IMR-90 (cell line): ENCODE results near the gene COG7. TPM values are rescaled to one million over a fixed set of nuclear protein-coding genes. Genes with fewer than 3 reads are reported as not detected.
"Not testable (repeated sequence)": the region's sequence is repeated elsewhere in the genome, so short reads cannot be mapped to it uniquely, and the experiment has no call there.

Experiments
- ATAC-seq: fragments of 200-7000 bp; cut with Tn5 transposase; 2 replicates; pipeline ENCODE4 v1.9.1; 2020; ENCODE audit warnings: low read depth, mild to moderate bottlenecking, moderate library complexity
- BruUV-seq: library from RNA; stranded (reverse); fragments of 400-500 nt; replicated peaks from 2 replicates; lab custom pipeline; 2021; lab: Mats Ljungman, UMichigan
- CTCF ChIA-PET: fragments of 300-600 bp; formaldehyde crosslinking; extraction: SDS; loops from one replicate; lab custom pipeline; 2021; ENCODE audit warnings: antibody characterized with exemption; lab: Yijun Ruan, JAX
- POLR2A ChIA-PET: fragments of 300-600 bp; sonication (Branson Sonifier 250); formaldehyde crosslinking; loops from one replicate; lab custom pipeline; 2022; ENCODE audit warnings: antibody characterized with exemption; ENCODE audit not compliant: unreplicated experiment; lab: Charles Lee
- DNase-seq: peaks from one replicate; pipeline ENCODE4 v3.0.0; 2013
- H2AFZ ChIP-seq: replicated peaks from 2 replicates; pipeline ENCODE3; 2013; ENCODE audit warnings: low read length, mild to moderate bottlenecking; ENCODE audit not compliant: poor library complexity
- H2AK5ac ChIP-seq: 2 replicates; pipeline ENCODE4 v1.6.1; 2013; ENCODE audit warnings: low read depth, low read length, inconsistent platforms
- H2AK9ac ChIP-seq: replicated peaks from 2 replicates; pipeline ENCODE3; 2013; ENCODE audit warnings: mild to moderate bottlenecking, low read depth, low read length, moderate library complexity; ENCODE audit not compliant: poor library complexity
- H2BK120ac ChIP-seq: 2 replicates; pipeline ENCODE4 v1.6.1; 2013; ENCODE audit warnings: low read depth, low read length, inconsistent platforms
- H2BK15ac ChIP-seq: 3 replicates; pipeline ENCODE4 v1.6.1; 2013; ENCODE audit warnings: low read depth, low read length, inconsistent platforms
- H2BK20ac ChIP-seq: 2 replicates; pipeline ENCODE4 v1.6.1; 2013; ENCODE audit warnings: low read depth, mild to moderate bottlenecking, inconsistent platforms, low read length, moderate library complexity
- H2BK5ac ChIP-seq: 2 replicates; pipeline ENCODE4 v1.6.1; 2013; ENCODE audit warnings: mild to moderate bottlenecking, low read depth, low read length, inconsistent platforms; ENCODE audit not compliant: poor library complexity, severe bottlenecking
- H3K14ac ChIP-seq: replicated peaks from 2 replicates; pipeline ENCODE4 v1.6.1; 2013; ENCODE audit warnings: low read depth, low read length, inconsistent platforms
- H3K18ac ChIP-seq: 2 replicates; pipeline ENCODE4 v1.6.1; 2013; ENCODE audit warnings: low read depth, low read length, control low read depth
- H3K23ac ChIP-seq: 2 replicates; pipeline ENCODE4 v1.6.1; 2013; ENCODE audit warnings: low read depth, low read length, inconsistent platforms
- H3K27ac ChIP-seq: 2 replicates; pipeline ENCODE4 v1.5.1; 2013; ENCODE audit warnings: mild to moderate bottlenecking, control low read depth, low read length; ENCODE audit not compliant: insufficient read depth
- H3K27me3 ChIP-seq: 2 replicates; pipeline ENCODE4 v1.6.1; 2013; ENCODE audit warnings: low read length; ENCODE audit not compliant: control insufficient read depth, insufficient read depth
- H3K36me3 ChIP-seq: 2 replicates; pipeline ENCODE4 v1.6.1; 2013; ENCODE audit warnings: low read length, mixed read lengths; ENCODE audit not compliant: control insufficient read depth, insufficient read depth
- H3K4ac ChIP-seq: 2 replicates; pipeline ENCODE4 v1.6.1; 2013; ENCODE audit warnings: low read depth, low read length, inconsistent platforms
- H3K4me1 ChIP-seq: 2 replicates; pipeline ENCODE4 v1.6.1; 2013; ENCODE audit warnings: low read length, mixed read lengths; ENCODE audit not compliant: control insufficient read depth, insufficient read depth
- H3K4me2 ChIP-seq: 2 replicates; pipeline ENCODE4 v1.6.1; 2013; ENCODE audit warnings: low read depth, mild to moderate bottlenecking, control low read depth, low read length, moderate library complexity
- H3K4me3 ChIP-seq: 2 replicates; pipeline ENCODE4 v1.5.1; 2013; ENCODE audit warnings: low read depth, mild to moderate bottlenecking, control low read depth, low read length, moderate library complexity; ENCODE audit not compliant: insufficient read depth
- H3K56ac ChIP-seq: 2 replicates; pipeline ENCODE4 v1.6.1; 2013; ENCODE audit warnings: low read length, inconsistent platforms; ENCODE audit not compliant: insufficient read depth; ENCODE audit errors: extremely low read depth
- H3K79me1 ChIP-seq, 2 experiments: 2 replicates each; pipeline ENCODE4 v1.6.1; 2013; ENCODE audit warnings: low read length in 2 of 2, inconsistent platforms in 1 of 2, low read depth in 1 of 2
- H3K9ac ChIP-seq: 2 replicates; pipeline ENCODE4 v1.6.1; 2013; ENCODE audit warnings: low read depth, low read length, control low read depth
- H3K9me1 ChIP-seq: 2 replicates; pipeline ENCODE4 v1.6.1; 2013; ENCODE audit warnings: low read length, inconsistent platforms; ENCODE audit not compliant: insufficient read depth
- H3K9me3 ChIP-seq: 2 replicates; pipeline ENCODE4 v1.6.1; 2013; ENCODE audit warnings: low read length; ENCODE audit not compliant: control insufficient read depth, insufficient read depth
- H4K20me1 ChIP-seq: 2 replicates; pipeline ENCODE4 v1.6.1; 2013; ENCODE audit warnings: low read length, inconsistent platforms; ENCODE audit not compliant: insufficient read depth
- H4K5ac ChIP-seq: 2 replicates; pipeline ENCODE4 v1.6.1; 2013; ENCODE audit warnings: mild to moderate bottlenecking, low read depth, low read length, control low read depth
- H4K8ac ChIP-seq, 2 experiments: 2 replicates each; pipeline ENCODE4 v1.6.1; 2013; ENCODE audit warnings: low read depth in 2 of 2, low read length in 2 of 2, control low read depth in 1 of 2, inconsistent platforms in 1 of 2
- H4K91ac ChIP-seq: 2 replicates; pipeline ENCODE4 v1.6.1; 2013; ENCODE audit warnings: low read depth, low read length, inconsistent platforms; ENCODE audit not compliant: insufficient read depth
- WGBS, 2 experiments: methylation state at CpG; one replicate each; pipeline versions ENCODE4 v1.1.5 to v1.1.7; 2013; ENCODE audit warnings: missing lambda C conversion rate in 2 of 2; ENCODE audit not compliant: insufficient read length in 1 of 2; ENCODE audit errors: extremely low coverage in 2 of 2; 5-methylcytosine and 5-hydroxymethylcytosine counted together
- dilution Hi-C: fragments of 300-500 bp; cut with HindIII; formaldehyde crosslinking; loops from one replicate; pipeline ENCODE4 v1.14.3; 2018; ENCODE audit warnings: low sequenced_read_pairs; ENCODE audit not compliant: unreplicated experiment
- in situ Hi-C: fragments of 300-500 bp; cut with MboI; formaldehyde crosslinking; loops from 3 replicates; pipeline ENCODE4 v1.14.3; 2019; ENCODE audit warnings: low sequenced_read_pairs, inconsistent platforms, mixed read lengths
- intact Hi-C: fragments of 100-400 bp; cut with micrococcal nuclease; formaldehyde crosslinking; loops from 2 replicates; pipeline ENCODE4 v1.10.0; 2022
- polyA plus RNA-seq, 3 experiments: library from polyadenylated mRNA; depleted of rRNA; stranded (reverse); fragments of >200 nt; gene quantifications; 2 replicates each; pipeline ENCODE4 v1.2.3, GENCODE V29; 2012; ENCODE audit warnings: low replicate concordance in 1 of 3
- total RNA-seq: library from RNA; depleted of rRNA; stranded (reverse); fragments of >200 nt; gene quantifications from 2 replicates; pipeline ENCODE4 v1.2.3, GENCODE V29; 2012

Gene COG7
- total and polyA plus RNA-seq, 2 of the 4 experiments (the other 2 are of a cell fraction), result 28.5 to 43.7 TPM

GRCh38 chr16:23381702-23382101 lies 71.3 kb downstream of the COG7 start:
- H3K27ac ChIP-seq, H2AK9ac ChIP-seq, H3K14ac ChIP-seq, H3K4me2 ChIP-seq, H3K4me3 ChIP-seq, H3K27me3 ChIP-seq, ATAC-seq, intact Hi-C loops, H3K9ac ChIP-seq, H3K18ac ChIP-seq, H2AFZ ChIP-seq, in situ Hi-C loops, H3K9me1 ChIP-seq, H3K9me3 ChIP-seq, H3K4ac ChIP-seq, H2AK5ac ChIP-seq, H3K56ac ChIP-seq, POLR2A ChIA-PET, H4K5ac ChIP-seq, H2BK20ac ChIP-seq, H4K20me1 ChIP-seq, H3K79me1 ChIP-seq, H3K36me3 ChIP-seq, H4K8ac ChIP-seq, dilution Hi-C loops, H3K23ac ChIP-seq, H3K4me1 ChIP-seq, H2BK120ac ChIP-seq, H2BK5ac ChIP-seq, DNase-seq, H4K91ac ChIP-seq, H2BK15ac ChIP-seq, BruUV-seq: not testable (repeated sequence)
- 80% methylated on average over 3 of the region's 9 CpGs; no CpG with 5 or more reads in 1 of the 2 experiments for WGBS, 2 experiments
- CTCF ChIA-PET, result interaction anchor here (0.5 to 1.0 kb wide), 3 partner anchors 20 to 692 kb away, joined by 3 read pairs; no protein-coding TSS in a partner anchor
